DMS53 (cell line): ENCODE results near the gene HAP1.
A peak's percentile ranks its signal among the peaks of the same experiment; 100 is the strongest.
"Not testable (repeated sequence)": the region's sequence is repeated elsewhere in the genome, so short reads cannot be mapped to it uniquely, and the experiment has no call there.

Experiments
- DNase-seq: peaks from one replicate; lab custom pipeline; 2025; lab: John Stamatoyannopoulos, UW

The HAP1 gene

GRCh38 chr17:41724476-41725050 lies 9.9 kb downstream of the HAP1 start:
- peak; percentile 94 for DNase-seq

GRCh38 chr17:41723801-41724475 lies 10.5 kb downstream of the HAP1 start:
- no peak for DNase-seq

GRCh38 chr17:41722231-41722630 lies 12.2 kb downstream of the HAP1 start:
- no peak for DNase-seq

- no peak for DNase-seq
Observed at GRCh38 chr17:41718287-41718645, 16.2 kb downstream of the HAP1 start.

GRCh38 chr17:41717408-41718286 lies 16.8 kb downstream of the HAP1 start:
- DNase-seq: peak; percentile 54

- DNase-seq: no peak
Observed at GRCh38 chr17:41711669-41712400, 22.6 kb downstream of the HAP1 start, which contains the start of gene GAST. TSS of gene GAST (plus strand) at chr17:41712331. CDS start at chr17:41715437, 3,106 bp downstream.

- DNase-seq: peak; percentile 71
Observed at GRCh38 chr17:41710472-41711090, 23.9 kb downstream of the HAP1 start.

GRCh38 chr17:41707803-41708669 lies 26.4 kb downstream of the HAP1 start:
- DNase-seq: no peak

DNA sequence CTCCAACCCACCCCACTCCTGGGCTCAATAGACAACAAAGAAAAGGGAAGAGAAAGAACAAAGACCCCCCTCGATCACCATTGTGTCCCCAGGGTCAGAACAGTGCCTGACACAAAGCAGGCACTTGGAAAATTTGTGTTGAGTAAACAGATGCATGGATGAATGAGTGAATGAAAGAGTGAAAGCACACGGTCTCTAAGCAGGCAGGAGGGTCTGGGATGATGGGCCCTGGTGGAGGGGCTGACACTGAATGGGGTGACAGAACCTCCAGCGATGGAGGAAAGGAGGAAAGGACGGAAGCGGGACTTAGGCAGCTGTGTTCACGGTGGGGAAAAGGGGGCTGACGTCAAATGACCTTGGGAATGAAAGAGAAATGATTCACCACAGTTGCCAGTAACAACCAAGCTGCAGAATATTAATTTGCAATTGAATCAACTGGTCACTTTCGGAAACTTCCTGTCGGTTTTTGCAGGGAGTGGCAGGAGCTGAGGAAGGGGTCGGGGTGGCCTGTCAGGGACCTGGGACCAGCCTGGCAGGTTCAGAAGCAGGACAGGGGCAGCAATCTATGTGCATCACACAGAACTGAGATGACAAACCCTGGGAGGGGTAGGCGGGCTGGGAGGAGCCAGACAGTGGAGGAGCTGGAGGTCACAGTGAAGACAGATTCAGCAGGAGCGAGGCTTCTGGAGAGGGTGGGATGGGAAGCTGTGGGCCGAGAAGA lies 29.0 kb downstream of the HAP1 start:
- no peak for DNase-seq

DNA sequence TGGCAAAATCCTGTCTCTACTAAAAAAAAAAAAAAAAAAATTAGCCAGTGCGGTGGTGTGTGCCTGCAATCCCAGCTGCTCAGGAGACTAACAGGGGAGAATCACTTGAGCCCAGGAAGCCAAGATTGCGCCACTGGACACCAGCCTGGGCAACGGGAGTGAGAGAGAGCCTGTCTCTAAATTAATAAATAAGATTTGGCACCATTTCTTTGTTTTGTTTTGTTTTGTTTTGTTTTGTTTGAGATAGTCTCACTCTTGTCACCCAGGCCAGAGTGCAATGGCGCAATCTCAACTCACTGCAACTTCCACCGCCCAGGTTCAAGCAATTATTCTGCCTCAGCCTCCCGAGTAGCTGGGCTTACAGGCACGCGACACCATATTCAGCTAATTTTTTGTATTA lies 31.7 kb downstream of the HAP1 start:
- DNase-seq: no peak

DNA sequence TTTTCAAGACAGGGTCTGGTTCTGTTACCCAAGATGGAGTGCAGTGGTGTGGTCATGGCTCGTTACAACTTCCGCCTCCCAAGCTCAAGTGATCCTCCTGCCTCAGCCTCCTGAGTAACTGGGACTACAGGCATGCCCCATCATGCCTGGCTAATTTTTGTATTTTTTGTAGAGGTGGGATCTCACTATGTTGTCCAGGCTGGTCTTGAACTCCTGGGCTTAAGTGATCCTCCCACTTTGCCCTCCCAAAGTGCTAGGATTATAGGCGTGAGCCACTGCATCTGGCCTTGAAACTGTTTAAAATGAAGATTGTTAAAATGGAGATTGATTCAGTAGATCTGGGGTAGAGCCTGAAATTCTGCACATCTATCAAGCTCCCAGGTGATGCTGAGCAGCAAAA lies 33.6 kb downstream of the HAP1 start:
- DNase-seq: not testable (repeated sequence)

GRCh38 chr17:41697122-41697962 lies 37.1 kb downstream of the HAP1 start:
- DNase-seq: peak; percentile 50

DNA sequence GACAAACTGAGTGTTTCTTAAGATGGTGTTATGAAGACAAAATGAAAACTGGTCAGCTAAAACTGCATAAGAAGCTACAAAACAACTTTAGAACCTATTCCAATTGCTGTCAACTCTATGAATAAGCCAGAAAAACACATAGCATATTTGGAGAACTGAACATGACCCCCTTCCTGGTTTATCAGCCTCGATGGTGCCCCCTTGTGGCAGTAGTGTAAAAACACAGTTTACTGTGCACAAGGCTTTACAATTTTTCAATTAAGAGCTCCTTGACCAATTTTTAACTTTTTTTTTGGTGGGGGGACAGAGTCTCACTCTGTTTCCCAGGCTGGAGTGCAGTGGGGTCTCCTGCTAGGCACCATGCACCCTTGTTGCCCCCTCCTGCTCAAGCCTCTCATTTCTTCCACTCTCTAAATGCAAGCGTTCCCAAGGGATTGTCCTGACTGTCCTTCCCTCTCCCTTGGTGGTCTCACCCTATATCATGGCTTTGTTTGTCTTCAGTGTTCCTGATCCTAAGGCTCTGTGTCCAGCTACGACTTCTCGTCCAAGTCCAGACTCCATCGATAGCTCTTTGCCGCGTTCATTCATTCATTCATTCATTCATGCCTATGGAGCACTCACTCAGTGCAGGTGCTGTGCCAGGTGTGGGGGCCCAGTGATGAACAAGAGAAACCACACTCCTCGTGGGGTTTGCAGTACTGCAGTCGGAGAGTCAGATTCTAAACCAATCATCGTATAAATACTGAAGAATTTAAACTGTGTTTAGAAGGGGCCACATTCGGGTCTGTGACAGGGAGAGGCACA lies 38.3 kb downstream of the HAP1 start:
- DNase-seq: peak; percentile 86

- peak; percentile 36 for DNase-seq
Observed at GRCh38 chr17:41695134-41695661, 39.2 kb downstream of the HAP1 start.

DNA sequence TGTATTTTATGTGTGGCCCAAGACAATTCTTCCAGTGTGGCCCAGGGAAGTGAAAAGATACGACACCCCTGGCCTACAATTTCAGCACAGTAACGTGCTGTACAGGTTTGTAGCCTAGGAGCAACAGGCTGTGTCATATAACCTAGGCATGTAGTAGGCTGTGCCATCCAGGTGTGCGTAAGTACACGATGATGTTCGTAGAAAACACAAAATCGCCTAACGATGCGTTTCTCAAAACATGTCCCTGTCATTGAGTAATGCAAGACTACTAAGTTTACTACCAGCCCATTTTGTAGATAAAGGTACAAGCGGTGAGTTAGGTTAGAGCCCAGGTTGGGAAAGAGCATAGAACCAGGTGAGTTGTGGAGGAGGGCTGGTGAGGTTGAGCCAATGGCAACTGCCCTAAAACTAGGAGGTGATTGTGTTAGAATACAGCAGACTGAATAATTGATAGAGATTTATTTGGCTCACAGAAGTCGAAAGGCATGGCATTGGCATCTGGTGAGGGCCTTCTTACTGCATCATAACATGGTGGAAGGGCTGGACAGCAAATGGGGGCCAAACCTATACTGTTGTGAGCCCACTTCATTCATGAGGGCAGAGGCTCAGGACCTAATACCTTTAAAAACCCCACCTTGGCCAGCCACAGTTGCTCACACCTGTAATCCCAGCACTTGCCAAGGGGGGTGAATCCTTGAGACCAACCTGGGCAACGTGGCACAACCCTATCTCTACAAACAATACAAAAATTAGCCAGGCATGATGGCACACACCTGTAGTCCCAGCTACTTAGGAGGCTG lies 41.5 kb downstream of the HAP1 start:
- DNase-seq: peak; percentile 54

- DNase-seq: no peak
Observed at GRCh38 chr17:41691031-41691777, 43.2 kb downstream of the HAP1 start.
